Measurements from ENCODE around the gene AAR2.

DNA sequence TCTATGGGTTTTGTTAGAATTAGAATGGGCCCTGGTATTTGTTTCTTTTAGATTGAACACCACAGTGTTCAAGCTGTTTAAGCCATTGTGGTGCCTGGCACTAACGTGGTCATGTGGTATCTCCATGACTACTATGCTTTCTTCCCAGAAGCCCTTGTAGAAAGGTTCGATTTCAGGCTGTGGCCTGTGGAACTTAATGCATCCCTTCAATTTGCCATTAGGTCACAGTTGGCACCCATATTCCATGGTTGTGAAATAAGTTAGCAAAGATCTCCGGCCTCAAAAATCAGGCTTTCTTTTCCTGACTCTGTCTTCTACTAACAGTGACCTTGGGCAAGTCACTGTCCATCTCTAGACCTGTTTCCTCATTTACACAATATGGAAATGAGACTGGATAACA, 31.3 kb upstream of the AAR2 start:
- TF ChIP-seq, protein P1, sequence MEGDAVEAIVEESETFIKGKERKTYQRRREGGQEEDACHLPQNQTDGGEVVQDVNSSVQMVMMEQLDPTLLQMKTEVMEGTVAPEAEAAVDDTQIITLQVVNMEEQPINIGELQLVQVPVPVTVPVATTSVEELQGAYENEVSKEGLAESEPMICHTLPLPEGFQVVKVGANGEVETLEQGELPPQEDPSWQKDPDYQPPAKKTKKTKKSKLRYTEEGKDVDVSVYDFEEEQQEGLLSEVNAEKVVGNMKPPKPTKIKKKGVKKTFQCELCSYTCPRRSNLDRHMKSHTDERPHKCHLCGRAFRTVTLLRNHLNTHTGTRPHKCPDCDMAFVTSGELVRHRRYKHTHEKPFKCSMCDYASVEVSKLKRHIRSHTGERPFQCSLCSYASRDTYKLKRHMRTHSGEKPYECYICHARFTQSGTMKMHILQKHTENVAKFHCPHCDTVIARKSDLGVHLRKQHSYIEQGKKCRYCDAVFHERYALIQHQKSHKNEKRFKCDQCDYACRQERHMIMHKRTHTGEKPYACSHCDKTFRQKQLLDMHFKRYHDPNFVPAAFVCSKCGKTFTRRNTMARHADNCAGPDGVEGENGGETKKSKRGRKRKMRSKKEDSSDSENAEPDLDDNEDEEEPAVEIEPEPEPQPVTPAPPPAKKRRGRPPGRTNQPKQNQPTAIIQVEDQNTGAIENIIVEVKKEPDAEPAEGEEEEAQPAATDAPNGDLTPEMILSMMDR (IDR thresholded peaks at IDR 0.05): no peak
- no peak for TF ChIP-seq EZH2 (IDR thresholded peaks at IDR 0.05)
